Amygdala (tissue), 56 donors: ENCODE measurements around the gene MEIS2.

Experiments used
- DNase-seq, 56 donors: peaks; one replicate each; lab custom pipeline; 2025; lab: John Stamatoyannopoulos, UW

The MEIS2 gene

GRCh38 chr15:36911322-36911944 lies 188.9 kb downstream of the MEIS2 start:
- no peak for DNase-seq

DNA sequence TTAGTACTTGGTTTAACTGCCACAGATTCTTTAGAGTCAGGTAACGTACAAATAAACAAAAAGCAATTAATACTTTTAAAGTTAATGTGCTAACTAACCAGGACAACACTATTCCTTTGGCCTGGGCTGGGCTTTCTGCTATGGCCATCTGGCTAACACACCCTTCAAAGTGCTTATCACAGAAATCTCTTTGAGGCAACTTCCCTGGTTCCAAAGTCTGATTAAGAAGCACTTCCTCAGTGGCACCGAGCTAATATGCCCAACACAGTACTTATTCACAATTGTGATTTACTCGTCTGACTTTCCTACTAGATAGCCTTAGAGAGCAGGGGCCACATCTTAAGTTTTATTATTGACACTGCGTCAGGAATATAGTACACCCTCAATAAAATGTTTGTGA lies 191.4 kb downstream of the MEIS2 start:
- no peak for DNase-seq

DNA sequence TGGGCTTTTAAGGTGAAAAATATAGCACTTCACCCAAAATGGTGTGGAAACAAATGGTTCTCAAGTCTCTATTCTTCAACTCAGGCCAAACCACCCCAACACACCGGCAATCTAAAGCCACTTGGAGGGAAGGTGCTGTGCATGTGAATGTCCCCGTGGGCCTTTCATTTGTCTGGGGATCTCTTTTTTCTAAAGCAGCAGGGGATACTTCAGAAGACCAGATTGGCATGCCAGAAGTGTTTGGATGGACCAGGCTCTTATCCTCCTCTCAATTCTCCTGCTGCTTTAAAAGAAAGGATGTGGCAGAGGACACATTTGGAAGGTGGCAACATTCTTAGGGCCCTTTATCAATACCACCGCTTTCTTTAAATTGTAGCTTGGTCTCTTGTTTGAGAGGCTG lies 193.1 kb downstream of the MEIS2 start:
- DNase-seq: no peak

DNA sequence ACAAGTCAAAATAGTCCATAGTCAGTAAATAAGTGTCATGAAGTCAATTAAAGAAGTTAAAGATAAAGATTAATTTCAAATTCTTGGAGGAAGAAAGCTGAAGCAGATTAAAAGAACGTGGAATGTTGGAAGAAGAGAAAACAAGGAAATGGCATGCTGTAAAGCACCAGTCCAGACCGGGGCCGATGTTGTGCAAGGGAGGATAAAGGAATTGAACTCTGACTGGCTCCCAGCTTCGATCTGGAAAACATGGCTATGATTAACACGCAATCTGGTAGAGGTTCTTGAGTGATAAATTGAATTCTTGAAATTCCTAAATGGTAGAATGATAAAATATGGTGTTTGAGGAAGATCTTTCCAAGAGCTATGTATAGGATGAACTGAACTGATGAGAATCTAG lies 194.4 kb downstream of the MEIS2 start:
- no peak for DNase-seq

DNA sequence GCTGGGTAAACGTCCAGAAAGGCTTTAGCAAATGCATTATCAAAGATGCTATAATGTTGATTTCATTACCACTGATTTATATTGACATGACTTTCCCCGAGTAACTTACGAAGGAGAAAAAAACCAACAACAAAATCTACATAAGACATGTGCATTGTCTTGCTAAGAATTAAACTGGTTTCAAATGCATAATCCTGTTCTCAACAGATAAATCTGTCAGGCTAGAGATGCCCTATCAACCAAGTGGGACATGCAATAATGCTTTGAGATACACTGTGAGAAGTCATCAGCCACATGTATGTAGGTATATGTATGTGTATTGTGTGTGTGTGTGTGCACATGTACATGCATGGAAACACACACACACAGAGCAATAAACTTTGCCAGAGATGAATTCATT lies 195.6 kb downstream of the MEIS2 start:
- no peak for DNase-seq

GRCh38 chr15:36903922-36904556 lies 196.3 kb downstream of the MEIS2 start:
- no peak for DNase-seq

- no peak for DNase-seq
These were observed 197.2 kb downstream of the MEIS2 start for GRCh38 chr15:36903195-36903594.

GRCh38 chr15:36901012-36901411 lies 199.3 kb downstream of the MEIS2 start:
- DNase-seq: no peak

GRCh38 chr15:36899696-36900095 lies 200.7 kb downstream of the MEIS2 start:
- DNase-seq: no peak

DNA sequence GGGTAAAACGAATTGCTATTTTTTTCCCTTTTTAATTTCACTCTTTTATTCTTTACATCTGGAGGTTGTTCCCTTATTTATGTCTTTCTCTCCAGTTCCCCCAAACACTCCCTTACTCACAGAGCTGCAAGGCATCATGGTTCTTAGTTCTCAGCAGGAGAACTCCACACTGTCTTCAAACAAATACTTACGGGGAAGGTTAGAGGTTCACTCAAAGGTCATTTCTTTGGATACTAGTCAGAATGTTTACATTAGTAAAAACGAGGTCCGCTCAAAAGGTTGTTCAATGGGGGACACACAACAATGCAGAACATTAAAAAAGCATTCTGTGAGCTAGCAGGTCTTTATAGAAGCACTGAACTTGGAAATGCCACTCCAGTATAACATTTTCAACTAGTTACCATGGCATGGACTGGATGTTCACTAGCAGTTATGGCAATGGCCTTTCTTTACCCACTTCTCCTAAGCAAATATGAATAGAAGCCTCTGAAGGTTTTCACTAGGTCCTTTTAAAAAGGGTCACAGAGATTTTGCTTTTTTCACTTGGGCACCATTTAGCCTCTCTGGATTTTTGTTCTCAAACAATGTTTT lies 201.7 kb downstream of the MEIS2 start:
- no peak for DNase-seq

GRCh38 chr15:36897834-36898233 lies 202.5 kb downstream of the MEIS2 start:
- DNase-seq: no peak

- no peak for DNase-seq
These were observed 203.4 kb downstream of the MEIS2 start for GRCh38 chr15:36896949-36897348.

- no peak for DNase-seq
These were observed 206.3 kb downstream of the MEIS2 start for GRCh38 chr15:36894075-36894474.

GRCh38 chr15:36893276-36893675 lies 207.1 kb downstream of the MEIS2 start:
- no peak for DNase-seq

DNA sequence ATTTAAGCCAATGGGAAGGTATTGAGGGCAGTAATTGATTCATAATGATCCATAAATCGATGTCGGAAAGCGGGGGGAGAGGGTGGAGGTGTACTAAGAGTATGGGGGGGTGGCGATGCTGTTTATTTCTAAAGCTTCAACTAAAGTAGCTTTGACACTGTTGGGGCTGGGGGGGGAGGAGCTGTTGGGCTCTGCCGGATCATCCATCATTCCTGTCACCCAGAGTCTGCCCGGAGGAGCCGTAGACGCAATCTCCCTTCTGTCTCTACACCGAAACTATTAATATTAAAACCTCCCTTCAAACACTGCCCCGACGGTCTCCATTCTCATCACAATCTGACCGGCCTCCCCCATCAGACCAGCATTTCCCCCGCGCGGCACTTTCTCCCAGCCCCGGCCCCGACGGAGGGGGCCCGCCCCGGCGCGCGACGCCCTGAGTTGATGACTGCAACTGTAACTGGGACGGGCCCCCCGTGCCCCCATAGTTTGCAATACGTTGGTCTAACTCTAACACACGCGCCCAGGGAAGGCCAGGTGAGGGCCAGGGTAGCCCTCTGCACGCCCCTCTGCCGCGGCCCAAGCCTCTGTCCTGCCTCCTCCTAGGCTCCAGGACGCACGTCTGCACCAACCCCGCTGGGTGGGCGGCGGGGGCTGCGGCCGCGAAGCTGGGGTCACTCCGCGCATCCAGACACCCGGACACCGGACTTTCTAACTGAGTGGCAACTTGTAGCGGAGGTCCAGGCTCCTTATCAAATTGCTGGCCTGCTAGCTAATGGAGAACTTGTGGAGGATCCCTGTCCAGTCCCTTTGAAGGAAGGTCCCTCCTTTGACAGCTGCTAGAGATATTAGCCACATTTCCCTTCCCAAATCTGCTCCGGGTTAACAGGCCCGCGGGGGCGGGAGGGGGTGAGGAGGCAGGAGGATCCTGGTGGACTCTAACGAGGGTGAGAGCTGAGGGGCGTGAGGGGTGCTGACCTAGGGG lies 212.0 kb downstream of the MEIS2 start:
- DNase-seq: no peak

DNA sequence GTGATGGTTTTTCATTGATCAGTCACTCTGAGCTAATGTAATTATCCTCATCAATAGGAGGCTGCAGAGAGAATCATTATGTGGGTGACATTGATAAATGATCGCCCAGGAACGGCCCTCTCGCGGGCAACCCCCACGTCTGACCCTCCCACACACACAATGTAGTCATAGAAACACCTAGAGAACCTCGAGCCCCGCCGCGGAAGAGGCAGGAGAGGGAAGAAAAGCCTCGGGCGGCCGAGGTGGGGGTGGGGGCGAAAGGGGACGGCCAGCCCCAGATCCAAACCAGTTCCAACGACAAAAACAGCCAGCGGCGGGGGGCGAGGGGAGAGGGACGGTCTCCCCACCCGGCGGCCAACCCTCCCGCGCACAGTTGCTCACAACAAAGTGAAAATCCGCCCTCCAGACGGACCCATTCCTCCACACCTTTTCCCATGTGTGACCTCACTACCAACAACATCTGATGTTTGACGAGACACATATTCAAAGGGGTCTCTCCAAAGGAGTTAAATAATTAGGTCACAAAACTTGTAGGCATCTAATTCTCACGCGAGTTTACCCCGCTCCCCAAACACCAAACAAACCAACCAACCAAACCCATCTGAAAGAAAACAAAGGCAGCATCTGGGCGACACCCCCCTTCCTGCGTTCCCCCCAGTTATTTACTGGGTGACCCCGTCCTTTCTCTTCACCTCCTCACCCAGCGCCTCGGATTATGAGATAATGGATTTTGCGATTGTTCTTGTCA lies 213.0 kb downstream of the MEIS2 start:
- peak in 3 of 56 donors; percentile 9 to 14 (median 11) for DNase-seq

DNA sequence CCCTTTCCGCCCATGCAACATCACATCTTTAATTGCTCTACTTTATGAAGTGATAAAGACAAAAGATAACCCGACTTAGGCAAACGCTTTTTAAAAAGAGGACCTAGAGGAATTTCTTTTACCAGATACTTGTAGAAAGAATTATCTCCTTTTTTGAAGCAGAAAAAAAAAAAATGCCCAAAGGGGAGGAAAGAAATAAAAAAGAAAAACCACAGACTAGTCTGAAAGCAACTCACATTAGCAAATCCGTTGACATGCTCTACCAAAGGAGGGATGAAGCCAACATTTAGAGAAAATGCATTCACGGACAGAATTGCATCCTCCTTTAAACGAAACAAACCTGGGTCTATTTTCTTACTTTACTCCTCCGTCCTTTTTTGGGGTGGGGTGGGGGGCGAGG lies 213.6 kb downstream of the MEIS2 start:
- DNase-seq: no peak

DNA sequence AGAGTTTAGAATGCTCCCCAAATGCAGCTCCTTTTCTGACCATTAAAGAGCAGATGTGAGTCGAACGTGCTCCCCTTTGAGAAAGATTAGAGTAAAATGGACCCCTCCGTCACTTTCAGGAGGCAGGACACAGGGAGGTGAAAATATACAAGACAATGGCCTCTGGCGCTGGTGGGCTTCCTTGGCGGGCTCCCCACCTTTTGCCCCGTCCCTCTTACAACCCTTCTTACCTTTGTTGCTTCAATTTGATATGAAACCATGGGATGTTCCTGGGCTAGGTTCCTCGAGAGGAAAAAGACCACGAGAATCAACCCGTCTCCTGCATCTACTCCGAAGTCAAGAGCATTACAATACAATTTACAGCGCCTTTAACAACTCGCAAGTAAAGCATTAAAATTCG lies 214.2 kb downstream of the MEIS2 start:
- no peak for DNase-seq

DNA sequence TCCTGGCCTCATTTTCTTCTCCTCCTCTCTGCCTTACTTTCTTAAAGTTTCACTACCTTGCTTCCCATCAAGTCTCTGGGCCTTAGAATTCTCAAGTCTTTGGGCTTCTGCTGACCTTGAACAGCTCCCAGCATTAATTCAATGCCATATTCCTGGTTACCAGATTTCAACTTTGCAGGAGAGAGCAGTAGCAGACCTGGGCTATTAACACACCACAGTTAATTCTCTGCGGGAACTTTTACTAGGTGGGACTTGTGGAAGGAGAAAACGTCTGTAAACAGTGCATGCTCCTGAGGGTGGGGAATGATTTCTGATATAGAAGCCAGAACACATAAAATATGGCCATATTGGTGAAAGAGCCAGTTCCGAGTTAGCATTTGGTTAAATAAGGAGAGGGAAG lies 214.6 kb downstream of the MEIS2 start:
- no peak for DNase-seq

DNA sequence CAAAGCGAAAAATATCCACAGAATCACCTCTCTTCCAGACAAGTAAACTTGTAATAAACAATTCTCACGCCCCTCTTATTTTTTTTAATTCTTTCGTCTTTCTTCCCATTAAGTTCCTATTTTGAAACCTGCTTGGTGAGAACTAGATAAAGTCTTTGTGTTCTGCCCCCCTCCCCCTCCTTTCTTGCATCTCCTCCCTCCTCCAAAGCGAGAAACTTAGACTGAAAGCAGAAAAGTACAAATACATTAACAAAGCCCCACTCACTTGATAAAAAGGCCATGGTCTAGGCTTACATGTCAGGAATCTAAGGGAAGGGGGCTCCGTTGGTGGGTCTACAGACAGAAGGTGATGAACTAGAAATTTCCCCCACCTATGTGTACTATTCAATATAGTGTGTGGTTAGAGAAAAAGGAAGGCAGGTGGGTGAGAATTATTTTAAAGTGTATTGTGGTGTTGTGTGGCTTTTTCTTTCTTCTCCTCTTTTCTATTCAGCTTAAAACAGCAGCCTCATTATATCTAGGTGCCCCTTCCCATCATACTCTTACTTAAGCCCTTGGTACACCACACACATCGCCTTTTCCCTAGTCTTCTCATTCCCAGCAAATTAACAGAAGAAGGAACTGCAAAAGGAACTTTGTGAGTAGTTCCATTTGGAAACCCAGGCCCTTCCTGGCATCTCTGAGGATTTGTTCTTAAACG lies 215.3 kb downstream of the MEIS2 start:
- DNase-seq: no peak
